OCI-LY1 (cell line): ENCODE measurements around the gene AGTRAP.

Experiments
- CTCF ChIP-seq: fragments of 200-600 bp; sonication (generic), shearing (Covaris generic); IDR thresholded peaks from 2 replicates; pipeline ENCODE4 v1.5.1; 2017; ENCODE audit warnings: mild to moderate bottlenecking, antibody characterized with exemption, low read length, moderate library complexity, mixed read lengths
- EZH2 ChIP-seq: fragments of 200-600 bp; sonication (generic), shearing (Covaris generic); IDR thresholded peaks from 2 replicates; pipeline ENCODE4 v1.8.0; 2017; ENCODE audit warnings: borderline replicate concordance, mixed run types, mild to moderate bottlenecking, antibody characterized with exemption, low read length, moderate library complexity, mixed read lengths

- TF ChIP-seq CTCF (no peak), EZH2 (no peak)
These were observed 444 bp upstream of the AGTRAP start for GRCh38 chr1:11735531-11735853.
